Peyer's patch (tissue), 4 donors: Measurements from ENCODE around the gene CDK18.

ENCODE experiments used
- CTCF ChIP-seq, 6 experiments: fragments of 450-650 bp in 4 of 6; fragments of 200-600 bp in 2 of 6; sonication (generic) in 1 of 6; IDR thresholded peaks; one replicate each; pipeline ENCODE4 v1.5.1; 2017 to 2019; ENCODE audit warnings: antibody characterized with exemption in 6 of 6, mild to moderate bottlenecking in 3 of 6, moderate library complexity in 1 of 6
- POLR2A ChIP-seq, 2 donors: fragments of 450-650 bp; IDR thresholded peaks; one replicate each; pipeline ENCODE4 v1.5.1; 2017; ENCODE audit warnings: antibody characterized with exemption in 2 of 2, mild to moderate bottlenecking in 2 of 2, moderate library complexity in 2 of 2

- TF ChIP-seq CTCF (IDR thresholded peaks at IDR 0.05) = no peak
- TF ChIP-seq POLR2A (IDR thresholded peaks at IDR 0.05) = no peak
Observed at GRCh38 chr1:205580140-205580922, 75.9 kb downstream of the CDK18 start.
